ENCODE results near the gene PDE4A.
"Not testable (repeated sequence)": the region's sequence is repeated elsewhere in the genome, so short reads cannot be mapped to it uniquely, and the experiment has no call there.

Gene PDE4A

GRCh38 chr19:10430505-10431253 lies 10.3 kb downstream of the PDE4A start:
- DNase-seq = no peak

- DNase-seq = no peak
Measured at GRCh38 chr19:10431254-10431942, 11.1 kb downstream of the PDE4A start.

- DNase-seq = no peak
Measured at GRCh38 chr19:10431943-10432735, 11.8 kb downstream of the PDE4A start.

GRCh38 chr19:10432736-10433130 lies 12.4 kb downstream of the PDE4A start:
- DNase-seq = no peak

- no peak for DNase-seq
Measured at GRCh38 chr19:10433131-10433536, 12.8 kb downstream of the PDE4A start.

- DNase-seq = no peak
Measured at GRCh38 chr19:10439588-10439987, 19.2 kb downstream of the PDE4A start.

- DNase-seq = no peak
Measured at GRCh38 chr19:10442698-10443097, 22.4 kb downstream of the PDE4A start.

- DNase-seq = no peak
Measured at GRCh38 chr19:10449037-10449436, 28.7 kb downstream of the PDE4A start.

GRCh38 chr19:10450191-10450852 lies 30.0 kb downstream of the PDE4A start:
- no peak for DNase-seq

GRCh38 chr19:10450853-10451609 lies 30.7 kb downstream of the PDE4A start:
- no peak for DNase-seq

- no peak for DNase-seq
Measured at GRCh38 chr19:10452726-10453618, 32.6 kb downstream of the PDE4A start.

- DNase-seq = no peak
Measured at GRCh38 chr19:10453852-10454251, 33.5 kb downstream of the PDE4A start.

- DNase-seq = peak in 1 of 2 experiments; percentile 29
Measured at GRCh38 chr19:10454267-10454666, 33.9 kb downstream of the PDE4A start.

GRCh38 chr19:10458733-10459132 lies 38.4 kb downstream of the PDE4A start:
- DNase-seq = not testable (repeated sequence)

GRCh38 chr19:10460714-10461046 lies 40.3 kb downstream of the PDE4A start:
- DNase-seq = no peak

- peak; percentile 13 to 44 for DNase-seq
Measured at GRCh38 chr19:10461047-10461949, 41.0 kb downstream of the PDE4A start.

GRCh38 chr19:10462042-10462441 lies 41.7 kb downstream of the PDE4A start:
- not testable (repeated sequence) for DNase-seq

- no peak for DNase-seq
Measured at GRCh38 chr19:10462557-10462956, 42.2 kb downstream of the PDE4A start.

GRCh38 chr19:10464456-10464855 lies 44.1 kb downstream of the PDE4A start:
- DNase-seq = no peak

- DNase-seq = no peak
Measured at GRCh38 chr19:10467104-10467706, 46.9 kb downstream of the PDE4A start.

Measured in cerebellar nuclear complex (tissue), 1 donor.